GM12878 (cell line): ENCODE data around the gene DLG4.

ENCODE experiments used
- CTCF ChIP-seq, 3 experiments: IDR thresholded peaks in 2 of 3; conservative IDR thresholded peaks in 1 of 3; 2 replicates each; pipeline ENCODE4 v1.5.1; 2011; ENCODE audit warnings: low read depth in 3 of 3, low read length in 3 of 3, mild to moderate bottlenecking in 3 of 3, control low read depth in 2 of 3, moderate library complexity in 2 of 3, inconsistent platforms in 1 of 3, mixed read lengths in 1 of 3; ENCODE audit not compliant: control insufficient read depth in 2 of 3, insufficient read depth in 1 of 3; ENCODE audit errors: extremely low read depth in 1 of 3
- ELK1 ChIP-seq: IDR thresholded peaks from 2 replicates; pipeline ENCODE4 v1.6.1; 2012; ENCODE audit warnings: low read depth, low read length, improper control_type of control experiment
- ESRRA ChIP-seq: IDR thresholded peaks from 2 replicates; pipeline ENCODE4 v1.6.1; 2012; ENCODE audit warnings: mild to moderate bottlenecking, low read length, improper control_type of control experiment
- IKZF2 ChIP-seq, 2 experiments: fragments of 450-650 bp; IDR thresholded peaks; 2 replicates each; pipeline ENCODE4 v1.6.1; 2017; ENCODE audit warnings: mild to moderate bottlenecking in 2 of 2, moderate library complexity in 2 of 2
- MLLT1 ChIP-seq: fragments of 450-650 bp; IDR thresholded peaks from 2 replicates; pipeline ENCODE4 v1.6.1; 2016; ENCODE audit warnings: mild to moderate bottlenecking
- POLR2AphosphoS5 ChIP-seq: IDR thresholded peaks from 2 replicates; pipeline ENCODE4 v1.6.1; 2011; ENCODE audit warnings: mild to moderate bottlenecking, low read length, inconsistent platforms
- RCOR1 ChIP-seq: conservative IDR thresholded peaks from 2 replicates; pipeline ENCODE4 v1.6.1; 2012; ENCODE audit warnings: low read depth, low read length, improper control_type of control experiment
- SMC3 ChIP-seq: IDR thresholded peaks from 2 replicates; pipeline ENCODE4 v1.6.1; 2011; ENCODE audit warnings: low read length, improper control_type of control experiment, borderline replicate concordance
- SP1 ChIP-seq: IDR thresholded peaks from one replicate; pipeline ENCODE4 v1.6.1; 2011; ENCODE audit warnings: low read depth, low read length
- SPI1 ChIP-seq: IDR thresholded peaks from 2 replicates; pipeline ENCODE4 v1.6.1; 2011; ENCODE audit warnings: low read depth, mild to moderate bottlenecking, low read length, moderate library complexity, borderline replicate concordance; ENCODE audit not compliant: insufficient read depth

GRCh38 chr17:7260651-7261378 is 41.2 kb upstream of the DLG4 start:
- TF ChIP-seq SPI1 (no peak), ELK1 (no peak), MLLT1 (no peak), IKZF2 (IDR thresholded peaks at IDR 0.05) (no peak), CTCF (IDR thresholded peaks at IDR 0.05 in 2 of 3, conservative IDR thresholded peaks at IDR 0.05 in 1 of 3; ENCODE audit: control insufficient read depth in 2 of 3, extremely low read depth in 1 of 3, insufficient read depth in 1 of 3, low read depth in 3 of 3, low read length in 3 of 3) (no peak), SMC3 (no peak), ESRRA (no peak), POLR2AphosphoS5 (no peak), RCOR1 (no peak), SP1 (no peak)
